NCI-H1048 (cell line): Measurements from ENCODE around the gene ARL6IP4.
"Not testable (repeated sequence)": the region's sequence is repeated elsewhere in the genome, so short reads cannot be mapped to it uniquely, and the experiment has no call there.

Source experiments
- DNase-seq: peaks from one replicate; lab custom pipeline; 2025; lab: John Stamatoyannopoulos, UW

ARL6IP4 gene

DNA sequence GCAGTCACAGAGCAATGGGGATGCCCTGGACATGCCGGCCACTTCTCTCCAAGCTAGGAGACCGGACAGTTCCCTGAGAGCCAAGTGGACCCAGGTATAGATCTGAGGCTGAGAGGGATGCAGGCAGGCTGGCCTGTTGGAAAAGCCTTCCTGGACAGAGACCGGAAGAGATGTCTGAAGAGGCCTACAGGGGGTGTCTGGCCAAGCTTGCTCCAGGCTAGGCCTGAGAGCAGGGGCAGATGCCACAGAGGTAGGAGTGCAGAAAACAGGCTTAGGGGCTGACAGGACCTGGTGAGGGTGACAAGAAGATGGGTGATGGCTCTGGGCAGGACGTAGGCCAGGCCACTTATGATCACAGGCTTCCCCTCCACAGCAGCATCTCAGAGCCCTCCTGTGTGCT lies 30.2 kb downstream of the ARL6IP4 start:
- no peak for DNase-seq

DNA sequence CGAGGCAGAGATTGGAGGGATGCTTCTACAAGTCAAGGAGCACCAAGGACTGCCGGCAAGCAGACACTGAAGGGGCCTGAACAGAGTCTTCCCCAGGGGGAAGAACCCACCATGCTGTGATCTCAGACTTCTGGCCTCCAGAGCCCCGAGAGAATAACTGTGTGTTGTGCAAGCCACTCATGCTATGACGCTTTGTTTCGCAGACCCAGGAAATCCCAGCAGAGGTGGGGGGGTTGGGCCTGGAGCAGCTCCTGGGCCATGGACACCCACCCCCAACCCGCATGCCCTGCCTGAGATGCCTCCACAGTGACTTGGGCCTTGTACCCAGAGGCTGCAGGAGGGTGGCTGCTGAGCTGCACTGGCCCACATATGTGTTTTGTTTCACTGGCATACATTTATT lies 31.2 kb downstream of the ARL6IP4 start:
- DNase-seq = no peak

DNA sequence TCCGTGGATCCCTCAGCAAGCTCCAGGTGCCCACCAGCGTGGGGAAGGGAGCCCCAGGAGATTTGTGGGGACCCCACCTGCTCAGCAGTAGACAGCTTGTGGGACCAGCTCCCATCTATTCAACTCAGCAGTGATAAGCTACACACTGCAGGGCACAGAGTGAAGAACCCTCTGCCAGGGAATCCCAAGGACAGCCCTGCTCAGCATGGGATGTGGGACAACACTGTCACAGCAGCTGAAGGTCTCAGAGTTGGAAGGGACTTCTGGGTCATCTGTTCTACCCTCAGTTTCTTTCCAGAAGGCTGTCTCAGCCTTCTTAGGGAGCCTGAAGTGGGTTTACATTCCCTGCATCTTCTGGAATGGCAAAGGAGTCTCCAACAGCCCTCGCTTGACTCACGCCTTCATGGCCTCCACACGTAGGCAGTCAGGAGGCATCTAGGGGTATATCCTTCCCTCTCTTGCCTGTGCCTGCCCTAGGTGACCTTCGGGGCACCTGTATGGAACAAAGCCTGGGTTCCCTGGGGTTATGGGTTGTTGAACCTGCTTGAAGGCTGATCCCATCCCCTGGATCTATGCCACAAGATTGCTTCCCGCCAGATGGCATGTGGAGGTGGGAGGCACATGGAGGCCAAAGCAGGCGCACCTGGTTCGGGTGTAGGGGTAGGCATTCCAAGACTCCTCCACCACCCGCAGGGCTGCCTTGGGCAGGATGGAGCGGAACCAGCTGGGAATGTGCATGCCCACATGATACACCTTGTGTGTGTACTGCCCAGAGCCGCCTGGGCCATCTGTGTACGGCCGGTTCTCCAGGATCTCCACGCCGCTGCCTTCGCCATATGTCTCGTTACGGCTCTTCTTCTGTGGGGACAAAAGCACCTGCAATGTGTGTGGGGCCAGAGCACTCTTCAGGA lies 33.0 kb downstream of the ARL6IP4 start:
- DNase-seq = no peak

DNA sequence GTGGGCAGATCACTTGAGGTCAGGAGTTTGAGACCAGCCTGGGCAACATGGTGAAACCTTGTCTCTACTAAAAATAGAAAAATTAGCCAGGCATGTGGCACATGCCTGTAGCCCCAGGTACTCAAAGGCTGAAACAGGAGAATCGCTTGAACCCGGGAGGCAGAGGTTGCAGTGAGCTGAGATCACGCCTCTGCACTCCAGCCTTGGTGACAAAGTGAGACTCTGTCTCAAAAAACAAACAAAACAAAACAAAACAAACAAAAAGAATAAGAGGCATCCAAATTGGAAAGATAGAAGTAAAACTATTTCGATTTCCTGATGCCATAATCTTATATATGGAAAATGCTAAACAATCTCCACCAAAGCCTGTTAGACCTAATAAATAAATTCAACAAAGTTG lies 34.0 kb downstream of the ARL6IP4 start:
- DNase-seq = not testable (repeated sequence)

DNA sequence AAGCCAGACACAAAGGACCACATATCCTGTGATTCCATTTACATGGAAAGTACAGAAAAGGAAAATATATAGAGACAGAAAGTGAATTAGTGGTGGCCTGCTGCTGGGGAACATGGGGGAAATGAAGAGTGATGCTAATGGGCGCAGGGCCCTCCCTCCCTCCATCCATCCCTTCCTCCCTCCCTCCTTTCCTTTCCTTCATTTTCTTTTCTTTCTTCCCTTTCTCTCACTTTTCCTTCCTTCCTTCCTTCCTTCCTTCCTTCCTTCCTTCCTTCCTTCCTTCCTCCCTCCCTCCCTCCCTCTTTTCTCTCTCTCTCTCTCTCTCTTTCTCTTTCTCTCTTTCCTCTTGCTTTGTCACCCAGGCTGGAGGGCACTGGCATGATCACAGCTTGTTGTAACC lies 37.3 kb downstream of the ARL6IP4 start:
- no peak for DNase-seq

DNA sequence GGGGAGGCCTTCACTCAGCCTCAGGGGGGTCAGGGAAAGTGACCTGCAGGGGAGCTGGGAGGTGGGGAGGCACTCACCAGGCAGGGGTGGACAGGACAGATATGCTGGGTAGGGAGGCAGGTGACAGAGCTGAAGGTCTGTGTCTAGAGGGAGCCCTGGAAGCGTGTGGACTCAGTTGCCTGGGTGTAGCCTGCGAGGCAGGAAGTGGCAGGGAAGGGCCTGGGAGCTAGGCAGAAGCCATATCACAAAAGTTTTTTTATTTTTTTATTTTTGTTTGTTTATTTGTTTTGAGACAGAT lies 39.3 kb downstream of the ARL6IP4 start:
- DNase-seq = no peak

DNA sequence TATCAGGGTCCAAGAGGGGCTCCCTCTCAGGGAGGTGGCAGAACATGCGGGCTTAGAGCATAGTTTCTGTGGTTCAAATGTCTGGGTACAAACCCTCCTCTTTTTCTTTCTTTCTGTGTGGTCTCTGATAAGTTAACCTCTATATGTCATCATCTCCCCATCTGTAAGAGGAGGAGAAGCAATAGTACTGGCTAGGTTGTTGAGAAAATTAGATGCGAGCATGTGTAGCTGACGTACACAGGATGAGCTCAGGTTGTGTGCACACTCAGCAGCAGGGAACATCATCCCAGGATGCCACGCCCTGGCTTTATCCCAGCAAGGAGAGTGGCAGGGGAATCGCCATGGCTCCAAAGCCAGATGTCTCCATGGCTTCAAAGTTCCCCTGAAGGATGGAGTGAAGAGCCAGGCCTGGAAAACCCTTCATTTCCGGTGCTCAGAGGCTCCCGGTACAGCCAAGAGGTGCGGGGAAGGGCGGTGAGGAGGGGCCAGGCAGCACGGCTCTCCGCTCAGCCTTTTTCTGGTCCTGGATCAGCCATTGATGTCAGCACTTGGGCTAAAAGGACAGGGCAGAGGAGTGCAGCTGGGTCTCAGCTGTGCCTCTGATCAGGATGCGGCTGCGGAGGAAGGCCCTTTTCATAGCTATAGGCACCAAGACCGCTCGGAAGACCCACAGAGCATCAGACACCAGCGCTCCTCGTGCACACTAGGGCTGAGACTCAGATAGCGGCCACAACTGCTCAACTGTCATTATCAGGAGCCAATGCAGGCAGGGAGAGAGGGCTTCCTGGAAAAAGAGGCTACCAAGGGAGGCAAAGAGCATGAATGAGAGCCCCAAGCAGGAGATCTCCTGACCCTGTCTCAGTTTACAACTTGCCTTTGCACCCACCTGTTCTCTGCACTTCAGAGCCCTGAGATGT lies 41.5 kb downstream of the ARL6IP4 start:
- no peak for DNase-seq

DNA sequence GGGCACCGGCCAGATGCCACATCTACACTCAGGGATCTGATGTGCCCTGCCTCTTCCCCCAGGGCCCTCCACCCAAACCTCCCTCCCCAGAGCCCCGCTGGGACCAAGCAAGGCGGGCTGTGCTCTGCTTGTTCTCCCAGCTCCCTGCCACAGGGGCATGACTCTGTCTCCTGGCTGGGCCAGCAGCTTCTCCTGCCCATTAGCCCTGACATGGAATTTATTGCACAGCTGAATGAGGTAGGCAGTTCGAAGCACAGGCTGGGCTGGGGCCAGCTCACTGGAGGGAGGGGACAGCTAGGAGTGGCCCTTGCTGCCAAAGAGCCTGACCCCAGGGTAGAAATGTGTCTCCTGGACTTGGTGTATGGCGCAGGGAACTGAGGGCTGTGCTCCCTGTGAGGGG lies 42.4 kb downstream of the ARL6IP4 start:
- no peak for DNase-seq

DNA sequence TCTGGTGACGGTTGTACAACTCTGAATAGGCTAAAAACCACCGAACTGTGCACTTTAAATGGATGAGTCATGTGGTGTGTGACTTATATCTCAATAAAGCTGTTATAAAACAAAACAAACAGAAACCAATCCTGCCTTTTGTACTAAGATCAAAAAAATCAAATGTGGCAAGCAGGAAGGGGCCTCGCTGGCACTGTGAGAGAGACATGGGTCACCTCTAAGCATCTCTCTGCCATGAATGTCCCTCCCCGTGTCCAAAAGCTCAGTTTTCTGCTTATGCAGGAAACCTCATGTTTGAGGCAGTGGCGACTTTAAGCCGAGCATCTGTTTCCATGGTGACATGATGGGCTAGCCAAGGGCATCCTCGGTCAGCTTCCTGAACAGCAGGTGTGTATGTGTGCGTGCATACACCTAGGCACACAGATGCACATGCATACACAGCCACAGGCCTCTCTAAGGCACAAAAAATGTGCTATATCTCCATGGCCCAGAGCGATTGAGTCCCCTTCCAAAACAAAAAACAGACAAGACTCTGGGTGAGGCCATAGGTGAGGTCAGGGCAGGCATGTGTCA lies 44.4 kb downstream of the ARL6IP4 start:
- no peak for DNase-seq

DNA sequence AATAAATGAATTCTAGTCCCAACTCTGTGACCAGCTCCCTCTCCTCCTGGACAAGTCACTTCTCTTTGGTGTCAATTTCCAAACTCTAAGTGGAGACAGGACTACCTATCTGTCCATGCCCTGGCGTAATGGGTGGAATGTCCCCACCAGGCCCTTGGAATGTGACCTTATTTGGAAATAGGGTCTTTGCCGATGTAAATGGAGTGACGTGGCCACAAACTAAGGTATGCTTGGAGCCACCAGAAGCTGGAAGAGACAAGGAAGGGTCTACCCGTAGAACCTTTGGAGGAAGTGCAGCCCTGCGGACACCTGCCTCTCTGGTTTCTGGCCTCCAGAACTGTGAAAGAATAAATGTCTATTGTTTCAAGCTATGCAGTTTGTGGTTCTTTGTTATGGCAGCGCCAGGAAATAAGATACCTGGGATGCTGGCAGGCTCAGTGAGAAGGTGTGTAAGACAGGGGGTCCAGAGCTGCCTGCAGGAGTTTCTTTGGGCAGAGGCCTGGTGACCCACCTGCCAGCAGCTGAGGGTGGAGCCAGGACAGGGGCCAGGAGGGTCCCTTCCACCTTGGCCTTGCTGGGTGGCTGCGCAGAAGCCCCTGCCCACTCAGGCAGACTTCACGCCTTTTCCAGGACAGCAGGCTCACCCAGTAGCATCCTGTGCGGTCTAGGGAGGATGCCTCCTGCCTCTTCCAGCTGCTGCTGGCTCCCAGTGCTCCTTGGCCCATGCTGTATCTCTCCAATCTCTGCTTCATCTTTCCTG lies 45.8 kb downstream of the ARL6IP4 start:
- no peak for DNase-seq

DNA sequence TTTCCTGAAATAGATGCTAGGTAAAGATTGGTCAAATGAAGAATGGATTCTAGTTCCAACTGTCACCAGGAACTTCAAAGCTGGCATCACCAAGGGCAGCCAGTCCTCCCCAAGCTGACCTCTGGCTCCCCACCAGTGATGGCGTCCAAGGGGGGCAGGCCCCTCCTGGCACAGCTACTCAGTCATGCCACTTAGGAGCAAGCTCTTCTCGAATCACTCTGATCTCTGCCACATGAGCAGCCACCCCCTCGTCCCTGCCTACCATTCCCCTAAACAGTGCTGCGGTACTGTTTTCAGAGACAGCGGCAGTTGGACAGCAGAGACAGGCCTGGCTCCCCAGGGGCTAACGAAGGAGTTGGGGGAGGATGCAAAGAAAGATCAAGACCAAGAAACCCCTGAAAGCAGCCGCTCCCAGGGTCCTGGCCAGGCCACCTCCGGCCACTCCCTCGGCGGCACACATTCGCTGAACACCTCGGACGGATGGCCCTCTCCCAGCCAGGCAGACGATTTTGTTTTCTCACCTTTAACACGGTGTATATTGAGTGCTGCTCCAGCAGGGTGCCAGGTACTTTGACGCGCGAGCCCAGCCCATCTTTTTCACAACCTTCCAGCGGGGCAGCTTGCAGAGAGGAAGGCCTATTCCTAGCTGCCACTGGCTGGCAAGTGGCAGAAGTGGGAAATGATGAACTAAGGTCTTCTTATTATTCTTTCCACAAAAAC lies 47.4 kb downstream of the ARL6IP4 start:
- no peak for DNase-seq

DNA sequence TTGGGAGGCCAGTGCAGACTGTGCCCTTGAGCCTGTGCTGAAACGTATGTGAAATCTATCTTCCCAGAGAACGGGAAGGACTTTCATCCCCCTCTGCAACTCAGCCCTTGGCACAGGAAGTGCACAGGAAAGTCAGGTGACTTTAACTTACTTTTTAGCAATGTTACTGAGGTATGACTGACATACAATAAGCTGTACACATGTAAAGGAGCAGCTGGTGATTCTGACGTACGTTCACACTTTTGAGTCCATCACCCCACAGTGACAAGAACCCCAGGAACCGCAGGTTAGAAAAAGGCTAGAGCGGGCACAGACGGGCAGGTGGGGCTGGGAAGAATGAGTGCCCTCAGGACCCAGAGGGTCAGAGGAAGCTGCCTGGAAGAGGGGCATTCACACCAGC lies 48.0 kb downstream of the ARL6IP4 start:
- no peak for DNase-seq

DNA sequence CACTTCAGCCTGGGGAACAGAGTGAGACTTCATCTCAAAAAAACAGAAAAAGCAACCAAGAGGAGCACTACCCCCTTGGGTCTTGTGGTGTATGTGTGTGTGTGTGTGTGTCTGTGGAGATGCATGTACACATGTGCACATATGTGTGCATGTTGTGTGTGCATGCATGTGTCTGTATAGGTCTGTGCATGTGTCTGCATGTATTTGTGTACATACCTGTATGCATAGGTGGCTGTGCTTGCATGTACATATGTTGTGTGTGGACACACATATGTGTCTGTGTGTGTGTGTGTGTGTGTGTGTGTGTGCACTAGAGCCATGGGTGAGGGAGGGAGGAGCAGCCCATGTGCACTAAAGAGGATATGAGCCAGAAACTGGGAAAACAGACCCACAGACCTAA lies 49.1 kb downstream of the ARL6IP4 start:
- DNase-seq = no peak

DNA sequence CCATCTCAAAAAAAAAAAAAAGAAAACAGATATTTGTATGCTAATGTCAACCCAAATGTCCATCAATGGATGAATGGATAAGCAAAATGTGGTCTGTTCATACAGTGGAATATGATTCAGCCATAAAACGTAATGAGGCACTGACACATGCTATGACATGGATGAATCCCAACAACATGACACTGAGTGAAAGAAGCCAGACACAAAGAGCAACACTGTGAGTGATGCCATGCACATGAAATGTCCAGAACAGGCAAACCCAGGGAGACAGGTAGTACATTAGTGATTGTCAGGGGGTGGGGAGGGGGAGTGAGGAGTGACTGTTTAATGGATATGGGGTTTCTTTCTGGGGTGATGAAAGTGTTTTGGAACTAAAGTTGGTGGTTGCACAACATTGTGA lies 50.2 kb downstream of the ARL6IP4 start:
- DNase-seq = no peak

DNA sequence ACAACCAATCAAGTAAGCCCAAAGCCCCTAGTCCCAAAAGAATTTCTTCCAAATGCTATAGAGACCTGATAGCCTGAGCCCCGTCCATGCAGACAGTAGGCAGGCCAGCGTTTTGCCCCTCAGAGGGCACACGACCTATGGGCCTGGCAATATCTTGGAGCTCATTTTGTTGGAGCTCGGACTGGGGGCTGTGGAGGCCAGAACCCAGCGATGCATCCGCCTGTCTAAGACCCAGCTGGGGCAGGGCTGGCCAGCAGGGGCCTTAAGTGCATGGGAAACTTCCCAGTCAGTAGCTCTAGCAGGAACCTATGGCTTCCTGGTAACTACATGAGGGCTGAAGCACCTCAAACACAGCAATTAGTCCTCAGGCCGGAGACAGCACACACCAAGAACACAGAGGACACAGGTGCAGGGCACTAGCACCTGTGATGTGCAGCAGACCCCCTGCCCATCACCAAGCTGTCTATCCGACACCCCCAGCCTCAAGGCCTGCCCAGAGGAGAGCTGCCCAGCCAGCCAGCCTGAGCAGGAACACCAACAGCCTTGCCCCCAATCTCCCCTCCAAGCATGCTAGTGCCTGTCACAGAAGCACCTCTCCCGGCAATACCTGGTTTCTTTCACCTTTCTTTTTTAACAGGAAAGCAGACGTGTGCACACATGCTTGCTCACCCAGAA lies 50.8 kb downstream of the ARL6IP4 start:
- no peak for DNase-seq
